GM18505 (cell line): ENCODE measurements around the gene UBE2L5.

ENCODE experiments used
- ATAC-seq: cut with Tn5 transposase; IDR thresholded peaks from one replicate; pipeline ENCODE4 v1.9.1; 2021; ENCODE audit not compliant: unreplicated experiment
- POLR2A ChIP-seq: IDR thresholded peaks from 4 replicates; pipeline ENCODE4 v1.6.1; 2011; ENCODE audit warnings: borderline replicate concordance; ENCODE audit not compliant: insufficient read depth, insufficient read length; ENCODE audit errors: extremely low read depth

The UBE2L5 gene

GRCh38 chr13:30394751-30395191 lies 27.5 kb upstream of the UBE2L5 start:
- TF ChIP-seq POLR2A, result no peak
- peak; percentile 60 for ATAC-seq

- peak; percentile 56 for ATAC-seq
- TF ChIP-seq POLR2A, result peak; percentile 59
These were observed 26.8 kb upstream of the UBE2L5 start for GRCh38 chr13:30395192-30396158.

GRCh38 chr13:30396434-30397075 lies 25.7 kb upstream of the UBE2L5 start:
- no peak for ATAC-seq
- no peak for TF ChIP-seq POLR2A

- ATAC-seq, result no peak
- TF ChIP-seq POLR2A, result no peak
These were observed 23.7 kb upstream of the UBE2L5 start for GRCh38 chr13:30398601-30399072.

GRCh38 chr13:30400376-30400775 lies 21.9 kb upstream of the UBE2L5 start:
- ATAC-seq, result no peak
- TF ChIP-seq POLR2A, result no peak

- no peak for ATAC-seq
- no peak for TF ChIP-seq POLR2A
These were observed 20.9 kb upstream of the UBE2L5 start for GRCh38 chr13:30401347-30401746.

- TF ChIP-seq POLR2A, result no peak
- ATAC-seq, result no peak
These were observed 18.8 kb upstream of the UBE2L5 start for GRCh38 chr13:30403456-30403855.

- TF ChIP-seq POLR2A, result no peak
- no peak for ATAC-seq
These were observed 18.1 kb upstream of the UBE2L5 start for GRCh38 chr13:30404207-30404606.

GRCh38 chr13:30406779-30407416 lies 15.4 kb upstream of the UBE2L5 start:
- no peak for ATAC-seq
- no peak for TF ChIP-seq POLR2A

GRCh38 chr13:30408319-30409101 lies 13.8 kb upstream of the UBE2L5 start:
- peak; percentile 46 for TF ChIP-seq POLR2A
- peak; percentile 93 for ATAC-seq

- no peak for TF ChIP-seq POLR2A
- no peak for ATAC-seq
These were observed 12.2 kb upstream of the UBE2L5 start for GRCh38 chr13:30409886-30410704.

- no peak for ATAC-seq
- TF ChIP-seq POLR2A, result no peak
These were observed 11.6 kb upstream of the UBE2L5 start for GRCh38 chr13:30410705-30411125.
